Muscle of arm (tissue), 14 donors: Measurements from ENCODE around the gene ZNF627. TPM values are rescaled to one million over a fixed set of nuclear protein-coding genes. Genes with fewer than 3 reads are reported as not detected.
A peak's percentile ranks its signal among the peaks of the same experiment; 100 is the strongest.
"Not testable (repeated sequence)": the region's sequence is repeated elsewhere in the genome, so short reads cannot be mapped to it uniquely, and the experiment has no call there.

Experiments used
- DNase-seq: peaks from one replicate; pipeline ENCODE4 v3.0.0-alpha.2; 2013
- long read RNA-seq, 11 donors: transcript quantifications; one replicate each; lab custom pipeline, GENCODE V29; 2026
- polyA plus RNA-seq, 12 donors: library from polyadenylated mRNA; unstranded; fragments of 120-200 nt; gene quantifications; one replicate each; pipeline ENCODE4 v1.2.1, GENCODE V29; 2013; ENCODE audit not compliant: insufficient read length in 12 of 12

Gene ZNF627
- 10 to 100 TPM in 10 of 12 donors, 1 to 10 TPM in 1, not detected in 1; 5.1 to 18.6 (median 15.7) TPM for polyA plus RNA-seq
- long read RNA-seq, donor 1, transcript ZNF627-201 (4 exons, 2,840 nt): major isoform, 7 of 7 reads
- long read RNA-seq, donor 1, partial matches to known transcripts: 0 of 7 reads
- long read RNA-seq, donor 1, other reads (novel, unspliced or antisense): 0 of 7 reads
- long read RNA-seq, donor 2, transcript ZNF627-201 (4 exons, 2,840 nt): major isoform, 5 of 5 reads
- long read RNA-seq, donor 2, partial matches to known transcripts: 0 of 5 reads
- long read RNA-seq, donor 2, other reads (novel, unspliced or antisense): 0 of 5 reads
- long read RNA-seq, donor 3: 0 reads
- long read RNA-seq, donor 4, partial matches to known transcripts: 0 of 2 reads
- long read RNA-seq, donor 4, other reads (novel, unspliced or antisense): 0 of 2 reads
- long read RNA-seq, donor 5, transcript ZNF627-201 (4 exons, 2,840 nt): major isoform, 8 of 8 reads
- long read RNA-seq, donor 5, partial matches to known transcripts: 0 of 8 reads
- long read RNA-seq, donor 5, other reads (novel, unspliced or antisense): 0 of 8 reads
- long read RNA-seq, donor 6, partial matches to known transcripts: 0 of 2 reads
- long read RNA-seq, donor 6, other reads (novel, unspliced or antisense): 0 of 2 reads
- long read RNA-seq, donor 7, partial matches to known transcripts: 0 of 1 reads
- long read RNA-seq, donor 7, other reads (novel, unspliced or antisense): 0 of 1 reads
- long read RNA-seq, donor 8, partial matches to known transcripts: 0 of 3 reads
- long read RNA-seq, donor 8, other reads (novel, unspliced or antisense): 0 of 3 reads
- long read RNA-seq, donor 9, partial matches to known transcripts: 0 of 2 reads
- long read RNA-seq, donor 9, other reads (novel, unspliced or antisense): 0 of 2 reads
- long read RNA-seq, donor 10, transcript ZNF627-201 (4 exons, 2,840 nt): major isoform, 7 of 7 reads
- long read RNA-seq, donor 10, partial matches to known transcripts: 0 of 7 reads
- long read RNA-seq, donor 10, other reads (novel, unspliced or antisense): 0 of 7 reads
- long read RNA-seq, donor 11, transcript ZNF627-201 (4 exons, 2,840 nt): major isoform, 5 of 5 reads
- long read RNA-seq, donor 11, partial matches to known transcripts: 0 of 5 reads
- long read RNA-seq, donor 11, other reads (novel, unspliced or antisense): 0 of 5 reads

DNA sequence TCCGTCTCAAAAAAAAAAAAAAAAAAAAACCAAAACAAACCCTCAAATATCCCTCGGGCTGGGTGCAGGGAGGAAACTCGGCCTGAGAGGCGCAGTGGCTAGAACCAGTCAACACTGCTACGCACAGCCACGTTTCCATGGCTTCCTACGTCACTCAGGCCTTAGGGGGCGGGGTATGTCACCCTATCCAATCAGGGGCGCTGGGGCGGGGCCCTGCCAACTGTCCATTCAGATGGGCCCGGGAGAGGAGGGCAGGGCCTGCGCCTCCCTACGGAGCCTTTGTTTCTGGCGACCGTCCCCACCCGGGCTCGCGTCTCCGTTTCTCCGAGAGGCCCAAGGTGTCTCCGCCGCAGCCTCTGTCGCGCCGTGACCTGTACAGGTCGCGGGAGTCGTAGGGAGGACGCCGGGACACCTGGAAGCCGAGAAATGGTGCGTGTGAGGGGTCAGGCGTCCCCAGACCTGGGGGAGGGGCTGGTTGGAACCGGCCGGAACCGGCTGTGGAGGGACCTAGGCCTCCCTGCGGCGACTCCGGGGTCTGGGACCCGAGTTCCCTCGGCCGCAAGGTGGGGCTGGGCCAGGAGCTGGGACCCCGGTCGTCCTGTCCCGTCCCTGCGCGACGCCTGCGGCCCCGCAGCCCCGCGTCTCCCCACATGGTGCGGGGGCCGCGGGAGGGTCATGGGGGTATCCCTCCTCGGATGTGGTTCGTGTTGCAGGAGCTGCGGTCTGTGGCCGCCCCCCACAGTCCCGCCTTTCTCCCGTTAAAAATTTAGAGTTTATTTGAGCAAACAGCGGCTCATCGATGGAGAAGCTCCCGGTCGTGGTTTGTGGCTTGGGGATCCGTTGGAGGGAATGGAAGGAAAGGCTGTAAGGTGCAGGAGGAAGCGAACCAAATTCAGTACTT is at the start of gene ZNF627:
Gene ZNF627, plus strand, starts transcription at position 282 of the 901 bp plus-strand sequence. Its CDS starts 145 bp downstream, at position 427.
- DNase-seq: peak; percentile 98

DNA sequence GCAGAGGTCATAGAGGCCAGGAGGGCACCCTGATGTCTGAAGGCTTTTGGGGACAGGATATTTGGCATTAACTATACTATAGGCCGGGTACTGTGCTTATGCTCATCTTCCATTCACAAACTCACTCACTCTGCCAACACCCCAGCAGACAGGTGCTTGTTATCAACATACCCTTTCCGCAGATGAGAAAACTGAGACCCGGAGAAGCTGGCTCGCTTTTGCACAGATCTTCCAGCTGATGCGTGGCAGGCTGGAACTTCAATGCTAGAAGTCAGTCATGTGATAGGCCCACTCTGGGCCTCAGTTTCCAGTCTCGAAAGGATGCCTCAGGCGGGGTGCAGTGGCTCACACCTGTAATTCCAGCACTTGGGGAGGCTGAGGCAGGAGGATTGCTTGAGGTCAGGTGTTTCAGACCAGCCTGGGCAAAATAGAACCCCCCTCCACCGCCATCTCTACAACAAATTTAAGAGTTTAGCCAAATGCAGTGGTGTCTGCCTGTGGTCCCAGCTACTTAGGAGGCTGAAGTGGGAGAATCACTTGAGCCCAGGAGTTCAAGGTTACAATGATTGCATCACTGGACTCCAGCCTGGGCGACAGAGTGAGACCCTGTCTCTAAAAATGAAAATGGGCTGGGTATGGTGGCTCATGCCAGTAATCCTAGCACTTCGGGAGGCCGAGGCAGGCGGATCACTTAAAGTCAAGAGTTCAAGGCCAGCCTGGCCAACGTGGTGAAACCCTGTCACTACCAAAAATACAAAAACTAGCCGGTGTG is 49.2 kb upstream of the ZNF627 start:
- no peak for DNase-seq

DNA sequence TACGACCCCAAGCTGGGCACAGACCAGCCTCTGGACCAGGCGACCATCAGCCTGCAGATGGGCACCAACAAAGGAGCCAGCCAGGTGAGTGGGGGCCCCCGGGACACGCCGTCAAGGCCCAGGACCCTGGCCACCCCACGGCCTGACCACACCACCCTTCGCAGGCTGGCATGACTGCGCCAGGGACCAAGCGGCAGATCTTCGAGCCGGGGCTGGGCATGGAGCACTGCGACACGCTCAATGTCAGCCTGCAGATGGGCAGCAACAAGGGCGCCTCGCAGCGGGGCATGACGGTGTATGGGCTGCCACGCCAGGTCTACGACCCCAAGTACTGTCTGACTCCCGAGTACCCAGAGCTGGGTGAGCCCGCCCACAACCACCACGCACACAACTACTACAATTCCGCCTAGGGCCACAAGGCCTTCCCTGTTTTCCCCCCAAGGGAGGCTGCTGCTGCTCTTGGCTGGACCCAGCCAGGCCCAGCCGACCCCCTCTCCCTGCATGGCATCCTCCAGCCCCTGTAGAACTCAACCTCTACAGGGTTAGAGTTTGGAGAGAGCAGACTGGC is 47.8 kb upstream of the ZNF627 start:
- DNase-seq: no peak

DNA sequence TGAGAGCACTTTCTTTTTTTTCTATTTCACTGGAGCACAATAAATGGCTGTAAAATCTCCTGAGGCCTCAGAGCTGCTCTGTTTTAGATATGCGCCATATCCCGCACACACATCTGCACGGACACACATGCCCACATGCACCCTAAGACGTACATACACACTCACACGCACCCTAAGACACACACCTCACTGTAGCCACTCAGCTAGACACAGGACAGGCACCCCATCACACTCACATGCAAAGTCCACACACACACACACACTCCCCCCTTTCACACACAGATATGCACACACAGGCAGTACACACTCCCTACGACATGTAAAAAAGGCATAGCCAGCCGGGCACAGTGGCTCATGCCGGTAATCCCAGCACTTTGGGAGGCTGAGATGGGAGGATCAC is 47.0 kb upstream of the ZNF627 start:
- no peak for DNase-seq

DNA sequence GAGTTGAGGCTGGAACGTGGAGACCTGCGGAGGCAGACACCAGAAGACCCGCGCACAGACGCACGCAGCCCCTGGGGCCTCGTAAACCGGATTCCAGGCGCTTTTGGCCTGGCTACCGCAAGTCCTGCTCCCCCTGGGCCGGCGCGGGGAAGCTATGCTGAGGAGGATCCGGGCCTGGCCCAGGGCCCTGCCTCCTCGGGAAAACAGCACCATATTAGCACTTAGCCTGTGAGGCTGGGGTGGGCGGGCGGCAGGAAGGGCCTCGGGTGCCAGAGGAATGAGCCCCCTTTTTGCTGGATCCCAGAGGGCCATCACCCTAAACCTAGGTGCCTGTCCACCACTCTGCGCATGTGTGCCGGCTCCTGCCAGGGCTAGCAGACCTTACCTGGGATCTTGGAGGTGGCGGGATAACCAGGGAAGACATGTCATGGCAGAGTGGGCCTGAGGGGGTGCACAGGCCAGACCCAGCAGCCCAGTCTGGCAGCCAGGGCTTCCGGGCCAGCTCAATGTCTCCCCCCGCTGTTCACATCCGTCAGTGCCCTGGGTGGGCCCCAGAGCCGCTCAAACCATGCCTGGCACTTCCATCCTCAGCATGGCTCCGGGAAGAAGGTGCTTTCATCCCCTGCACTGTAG is 45.6 kb upstream of the ZNF627 start:
- no peak for DNase-seq

DNA sequence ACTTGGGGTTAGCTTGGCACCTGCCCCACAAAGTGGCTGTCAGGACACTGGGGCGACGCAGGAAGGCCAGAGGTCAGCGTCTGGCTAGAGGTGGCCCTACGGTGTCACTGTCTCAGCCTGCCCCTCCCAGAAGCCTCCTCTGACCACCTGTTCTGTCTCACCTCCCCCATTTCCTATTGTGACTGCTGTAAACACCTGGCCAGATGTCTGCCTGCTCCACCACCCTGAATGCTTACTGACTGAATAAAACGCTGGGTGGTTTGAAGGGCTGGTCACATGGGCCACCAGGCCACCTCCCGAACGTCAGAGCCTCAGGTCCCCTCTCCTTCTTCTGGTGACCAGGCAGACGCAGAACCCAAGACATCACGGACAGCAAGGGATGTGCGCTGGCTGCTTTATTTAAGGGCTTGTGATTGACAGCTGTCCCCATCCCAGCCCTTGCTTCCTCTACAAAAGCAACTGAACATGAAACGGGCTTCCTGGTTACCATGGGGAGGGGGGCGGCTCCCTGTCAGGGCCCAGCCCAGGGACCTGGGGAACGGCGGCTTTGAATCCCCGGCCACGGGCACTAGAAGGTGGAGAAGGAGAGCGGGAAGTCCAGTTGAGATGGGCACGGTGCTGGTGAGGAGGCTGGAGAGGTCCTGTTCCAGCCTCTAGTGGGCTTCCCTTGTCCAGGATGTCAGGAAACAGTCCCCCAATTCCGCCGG is 44.5 kb upstream of the ZNF627 start:
- DNase-seq: no peak

DNA sequence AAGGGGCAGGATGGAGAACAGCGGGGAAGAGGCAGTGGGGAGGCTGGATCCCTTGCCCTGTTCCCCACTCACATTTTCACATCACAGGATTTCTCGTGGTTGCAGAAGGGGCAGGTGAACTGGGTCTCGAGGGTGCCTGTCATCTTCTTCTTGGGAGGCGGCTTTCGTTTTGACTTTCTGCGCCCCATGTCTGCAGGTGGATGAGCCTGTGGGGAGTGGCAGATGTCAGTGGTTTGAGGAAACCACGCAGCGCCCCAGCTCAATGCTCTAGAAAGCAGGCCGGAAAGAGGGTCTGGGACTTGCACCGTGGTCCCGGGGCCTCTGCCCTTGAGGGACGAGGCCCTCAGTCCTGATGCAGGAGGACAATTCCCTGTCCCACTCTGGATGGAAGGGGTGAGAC is 43.1 kb upstream of the ZNF627 start:
- DNase-seq: no peak

DNA sequence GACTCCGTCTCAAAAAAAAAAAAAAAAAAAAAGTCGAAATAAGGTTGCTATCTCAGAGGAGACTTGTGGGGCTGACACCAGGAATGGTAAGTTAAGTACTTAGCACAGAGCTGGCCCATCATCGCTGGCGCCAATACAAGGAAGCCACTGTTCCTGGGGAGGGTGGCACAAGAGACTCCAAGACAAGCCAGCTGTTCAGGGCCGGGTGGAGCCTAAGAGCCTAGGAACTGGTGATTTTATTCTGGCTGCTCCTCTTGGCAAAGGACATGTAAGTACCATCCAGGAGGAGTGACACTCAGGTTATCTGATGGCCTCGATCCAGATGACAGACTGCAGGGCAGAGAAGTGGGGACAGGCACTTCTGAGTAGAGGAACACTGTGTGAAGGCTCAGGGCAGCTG is 42.0 kb upstream of the ZNF627 start:
- DNase-seq: no peak

DNA sequence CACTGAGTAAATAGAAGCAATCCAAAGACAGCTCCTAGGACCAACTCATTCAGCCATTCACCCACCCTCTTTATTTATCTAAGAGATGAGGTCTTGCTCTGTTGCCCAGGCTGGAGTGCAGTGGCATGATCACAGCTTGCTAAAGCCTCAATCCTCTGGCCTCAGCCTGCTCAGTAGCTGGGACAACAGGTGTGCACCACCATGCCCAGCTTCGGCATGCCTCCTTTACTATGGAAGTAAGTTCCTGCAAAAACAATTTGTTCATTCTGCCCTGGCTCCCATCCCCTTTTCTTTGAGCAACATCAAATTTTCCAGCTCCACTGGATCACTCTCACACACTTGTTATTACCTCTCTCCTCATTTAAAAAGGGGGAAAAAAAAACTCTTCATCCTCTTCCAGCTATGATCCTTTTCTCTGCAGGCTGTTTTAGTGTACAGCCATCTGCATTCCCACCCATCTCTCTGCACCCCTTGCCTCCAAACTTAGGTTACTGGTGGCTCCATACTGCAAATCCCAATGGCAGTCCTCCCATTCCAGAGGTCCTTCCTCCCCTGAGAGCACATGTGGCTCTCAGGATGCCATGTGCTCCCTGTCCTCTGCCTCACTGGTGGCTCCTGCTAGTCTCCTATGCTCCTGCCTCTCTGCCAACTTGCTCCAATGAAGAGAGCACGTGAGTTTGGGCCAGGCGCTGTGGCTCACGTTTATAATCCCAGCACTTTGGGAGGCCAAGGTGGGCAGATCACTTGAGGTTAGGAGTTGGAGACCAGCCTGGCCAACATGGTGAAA is 40.5 kb upstream of the ZNF627 start:
- no peak for DNase-seq

DNA sequence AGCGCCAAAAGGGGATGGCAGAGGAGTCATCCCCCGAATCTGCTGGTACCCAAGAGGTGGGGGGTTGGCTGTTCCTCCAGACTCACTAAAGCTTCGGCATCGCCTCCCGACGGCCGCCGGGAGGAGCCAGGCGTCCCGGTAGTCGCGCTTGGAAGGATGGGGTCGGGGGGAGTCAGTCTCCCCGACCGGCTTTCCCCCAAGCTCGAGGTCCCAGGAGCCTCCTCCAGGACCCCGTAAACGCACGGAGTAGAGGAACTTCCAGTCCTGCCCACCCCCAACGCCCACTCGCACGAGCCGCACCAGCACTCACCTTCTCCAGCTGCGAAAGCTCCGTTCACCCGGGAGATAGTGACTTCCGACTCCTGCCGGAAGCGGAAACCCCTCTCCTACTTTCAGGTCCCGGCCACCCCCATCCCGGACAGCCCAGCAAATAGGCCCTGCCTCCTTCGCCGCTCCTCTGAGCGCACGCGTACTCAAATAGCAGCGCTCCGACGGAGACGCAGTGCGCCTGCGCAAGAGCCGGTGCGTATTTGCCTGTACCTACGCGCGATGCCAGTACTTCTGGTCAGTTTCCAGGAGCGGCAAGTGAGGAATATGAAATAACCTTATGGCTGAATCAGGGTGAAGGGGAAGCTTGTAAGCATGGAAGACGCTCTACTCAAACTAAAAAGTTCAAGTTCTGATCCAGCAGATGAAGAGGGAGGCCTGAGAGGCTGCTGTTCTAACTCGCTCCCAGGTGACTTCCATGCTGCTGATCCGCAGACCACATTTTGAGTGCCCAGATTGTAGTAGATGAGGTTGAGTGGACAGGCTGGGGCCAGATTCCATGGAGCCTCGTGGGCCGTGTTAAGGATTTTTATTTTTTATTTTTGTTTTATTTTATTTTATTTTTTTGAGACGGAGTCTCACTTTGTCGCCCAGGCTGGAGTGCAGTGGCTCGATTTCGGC is 38.1 kb upstream of the ZNF627 start, which contains the start of gene ELOF1:
Gene ELOF1, minus strand, starts transcription at position 350 of the 948 bp plus-strand sequence. CDS start 4,883 bp downstream, outside the sequence.
- peak; percentile 98 for DNase-seq

DNA sequence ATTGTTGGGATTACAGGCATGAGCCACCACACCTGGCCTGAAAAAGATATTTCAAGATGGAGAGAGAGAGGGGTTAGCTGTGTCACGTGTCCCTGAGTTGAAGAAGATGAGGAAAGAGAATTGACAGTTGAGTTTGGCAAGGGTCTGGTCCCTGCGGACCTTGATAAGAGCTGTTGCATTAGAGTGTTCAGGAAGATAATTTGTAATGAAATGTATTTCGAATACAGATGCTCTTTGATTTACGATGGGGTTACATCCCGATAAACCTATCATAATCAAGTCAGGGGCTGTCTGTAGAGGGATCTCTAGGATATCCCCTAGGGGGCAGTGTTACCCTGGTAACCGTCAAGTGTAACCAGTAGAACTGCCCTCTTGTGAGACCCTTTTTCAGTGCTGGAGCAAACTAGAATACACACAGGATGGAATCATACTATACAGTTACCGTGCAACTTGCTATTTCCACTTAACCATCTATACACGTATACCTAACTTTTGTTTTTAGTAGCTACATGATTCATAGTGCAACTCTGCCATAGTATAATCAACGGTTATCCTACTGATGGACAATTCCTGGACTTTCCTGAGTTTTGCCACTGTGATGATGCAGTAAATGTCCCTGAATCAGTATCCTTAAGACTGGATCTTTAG is 36.8 kb upstream of the ZNF627 start:
- no peak for DNase-seq

DNA sequence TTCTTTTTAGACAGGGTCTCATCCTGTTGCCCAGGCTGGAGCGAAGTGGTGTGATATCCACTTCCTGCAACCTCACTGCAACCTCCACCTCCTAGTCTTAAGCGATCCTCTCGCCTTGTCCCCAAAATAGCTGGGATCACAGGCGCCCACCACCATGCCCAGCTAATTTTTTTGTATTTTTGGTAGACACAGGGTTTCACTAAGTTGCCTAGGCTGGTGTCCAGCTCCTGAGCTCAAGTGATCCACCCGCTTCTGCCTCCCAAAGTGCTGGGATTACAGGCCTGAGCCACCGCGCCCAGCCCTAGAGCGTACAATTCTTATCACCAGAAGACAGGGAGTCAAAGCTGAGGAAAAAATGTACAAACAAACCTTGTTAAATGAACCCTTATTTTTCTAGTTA is 33.8 kb upstream of the ZNF627 start:
- no peak for DNase-seq

DNA sequence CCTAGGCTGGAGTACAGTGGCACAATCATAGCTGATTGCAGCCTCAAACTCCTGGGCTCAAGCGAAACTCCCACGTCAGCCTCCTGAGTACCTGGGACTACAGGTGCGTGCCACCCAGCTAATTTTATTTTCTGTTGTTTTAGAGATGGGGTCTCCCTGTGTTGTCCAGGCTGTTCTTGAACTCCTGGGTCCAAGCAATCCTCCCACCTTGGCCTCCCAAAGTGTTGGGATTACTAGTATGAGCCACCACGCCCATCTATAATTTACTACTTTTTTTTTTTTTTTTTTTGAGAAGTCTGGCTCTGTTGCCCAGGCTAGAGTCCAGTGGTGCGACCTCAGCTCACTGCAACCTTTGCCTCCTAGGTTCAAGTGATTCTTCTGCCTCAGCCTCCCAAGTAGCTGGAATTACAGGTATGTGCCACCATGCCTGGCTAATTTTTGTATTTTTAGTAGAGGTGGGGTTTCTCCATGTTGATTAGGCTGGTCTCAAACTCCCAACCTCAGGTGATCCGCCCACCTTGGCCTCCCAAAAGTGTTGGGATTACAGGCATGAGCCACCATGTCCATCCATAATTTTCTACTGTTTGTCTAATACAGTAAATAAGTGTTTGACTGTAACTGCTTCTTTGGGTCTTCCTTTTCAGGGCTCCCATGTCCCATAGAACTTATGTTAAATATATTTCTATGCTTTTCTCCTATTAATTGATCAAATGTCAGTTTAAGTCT is 33.0 kb upstream of the ZNF627 start:
- not testable (repeated sequence) for DNase-seq

DNA sequence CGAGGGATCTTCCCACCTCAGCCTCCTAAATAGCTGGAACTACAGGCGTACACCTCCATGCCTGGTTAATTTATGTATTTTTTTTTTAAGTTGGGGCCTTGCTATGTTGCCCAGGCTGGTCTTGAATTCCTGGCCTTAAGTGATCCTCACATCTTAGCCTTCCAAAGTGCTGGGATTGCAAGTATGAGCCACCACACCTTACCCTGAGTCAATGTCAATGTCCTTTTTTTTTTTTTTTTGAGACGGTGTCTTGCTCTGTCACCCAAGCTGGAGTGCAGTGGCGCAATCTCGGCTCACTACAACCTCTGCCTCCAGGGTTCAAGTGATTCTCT is 31.7 kb upstream of the ZNF627 start:
- not testable (repeated sequence) for DNase-seq

DNA sequence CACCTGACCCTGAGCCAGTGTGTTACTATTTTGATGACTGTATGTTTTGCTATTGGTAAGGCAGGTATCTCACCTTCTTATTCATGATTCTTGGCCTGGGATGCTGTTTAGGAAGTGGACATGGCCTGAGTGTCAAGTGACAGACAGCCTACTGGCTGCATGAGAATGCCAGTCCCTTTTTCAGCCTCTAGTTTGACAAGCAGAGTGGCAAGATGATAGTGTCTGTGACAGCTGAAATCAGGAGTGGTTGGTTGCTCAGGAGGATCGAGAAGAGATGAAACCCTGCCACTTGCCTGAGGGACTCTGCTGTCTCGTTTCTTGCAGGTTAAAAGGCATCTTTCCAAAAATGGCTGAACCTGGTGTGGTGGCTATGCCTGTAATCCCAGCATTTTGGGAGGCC is 31.1 kb upstream of the ZNF627 start:
- no peak for DNase-seq
